ENCODE measurements around the gene MCTP2. TPM values are rescaled to one million over a fixed set of nuclear protein-coding genes. Genes with fewer than 3 reads are reported as not detected.

Gene MCTP2
- total and polyA plus RNA-seq, 10 donors: 5.6 to 205 (median 107) TPM

DNA sequence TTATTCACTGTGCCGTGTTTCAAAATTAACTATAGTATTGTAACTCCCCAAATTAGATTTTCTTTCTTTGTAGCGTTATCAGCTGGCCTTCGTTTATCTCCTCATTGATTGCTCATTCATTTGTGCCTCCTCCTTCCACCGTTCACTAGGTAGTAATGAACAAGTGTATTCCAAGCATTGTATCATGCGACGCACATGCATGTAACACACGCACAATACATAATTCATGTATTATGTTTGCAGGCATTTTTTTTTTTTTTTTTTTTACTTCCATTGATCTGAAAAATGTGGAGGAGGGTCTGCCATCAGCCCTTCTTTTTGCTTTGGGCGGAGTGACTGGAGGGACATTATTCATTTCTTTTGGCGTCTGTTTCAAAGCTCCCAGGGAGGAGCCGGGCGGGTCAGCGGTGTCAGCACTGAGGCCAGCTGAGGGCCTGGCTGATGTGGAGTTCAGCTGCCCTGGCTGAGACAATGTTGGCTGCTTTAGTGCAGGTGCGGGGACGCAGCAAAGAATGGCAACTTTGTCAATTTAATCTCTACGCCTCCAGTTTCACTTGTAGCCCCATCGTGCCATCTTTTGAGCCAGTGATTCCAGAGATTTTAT, 107.0 kb downstream of the MCTP2 start:
- Histone ChIP-seq H3K27me3 (replicated peaks in 1 of 7) (no peaks in the 10 kb centered on the region), H3K4me1 (peaks cover 0 to 23% (median 0%) of the 10 kb centered on the region in 6 donors), H3K36me3 (peaks cover 0 to 71% (median 6%) of the 10 kb centered on the region in 6 donors), H3K9me3 (no peaks in the 10 kb centered on the region), H3K4me3 (no peak overlapping the region), H3K27ac (no peak overlapping the region)
- TF ChIP-seq, protein P1, sequence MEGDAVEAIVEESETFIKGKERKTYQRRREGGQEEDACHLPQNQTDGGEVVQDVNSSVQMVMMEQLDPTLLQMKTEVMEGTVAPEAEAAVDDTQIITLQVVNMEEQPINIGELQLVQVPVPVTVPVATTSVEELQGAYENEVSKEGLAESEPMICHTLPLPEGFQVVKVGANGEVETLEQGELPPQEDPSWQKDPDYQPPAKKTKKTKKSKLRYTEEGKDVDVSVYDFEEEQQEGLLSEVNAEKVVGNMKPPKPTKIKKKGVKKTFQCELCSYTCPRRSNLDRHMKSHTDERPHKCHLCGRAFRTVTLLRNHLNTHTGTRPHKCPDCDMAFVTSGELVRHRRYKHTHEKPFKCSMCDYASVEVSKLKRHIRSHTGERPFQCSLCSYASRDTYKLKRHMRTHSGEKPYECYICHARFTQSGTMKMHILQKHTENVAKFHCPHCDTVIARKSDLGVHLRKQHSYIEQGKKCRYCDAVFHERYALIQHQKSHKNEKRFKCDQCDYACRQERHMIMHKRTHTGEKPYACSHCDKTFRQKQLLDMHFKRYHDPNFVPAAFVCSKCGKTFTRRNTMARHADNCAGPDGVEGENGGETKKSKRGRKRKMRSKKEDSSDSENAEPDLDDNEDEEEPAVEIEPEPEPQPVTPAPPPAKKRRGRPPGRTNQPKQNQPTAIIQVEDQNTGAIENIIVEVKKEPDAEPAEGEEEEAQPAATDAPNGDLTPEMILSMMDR (IDR thresholded peaks at IDR 0.05 in 8 of 11, conservative IDR thresholded peaks at IDR 0.05 in 3 of 11): no peak
- no peak for TF ChIP-seq POLR2A (IDR thresholded peaks at IDR 0.05)
- 87 to 94% (median 93%) methylated on average over 16 of the region's 16 CpGs for WGBS, 5 donors
- intact Hi-C loops (cut with DNase I; ENCODE audit: low total_unique reads): no loop called here
- no peak for DNase-seq

DNA sequence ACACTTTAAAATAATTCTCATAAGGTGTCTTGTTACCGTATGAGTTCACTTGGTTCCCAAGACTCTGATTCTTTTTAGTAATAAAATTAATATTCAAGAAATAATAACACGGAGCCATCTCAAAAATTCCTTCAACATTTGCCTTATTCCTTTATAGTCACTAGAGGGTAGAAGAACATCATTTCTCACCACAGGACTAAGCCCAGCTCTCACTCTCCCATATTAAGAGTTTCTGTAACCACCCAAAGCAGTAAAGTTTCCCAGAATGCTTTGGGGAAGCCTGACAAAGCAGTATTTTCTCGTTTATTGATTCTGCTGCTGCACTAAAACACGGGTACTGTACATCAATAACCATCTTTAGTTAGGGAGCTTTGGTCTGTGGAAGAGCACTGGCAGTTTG, 114.9 kb downstream of the MCTP2 start:
- WGBS, 5 donors: 55 to 75% (median 64%) methylated on average over 4 of the region's 4 CpGs
- Histone ChIP-seq H3K9me3 (no peaks in the 10 kb centered on the region), H3K36me3 (peaks cover 0 to 72% (median 17%) of the 10 kb centered on the region in 6 donors), H3K4me3 (no peak overlapping the region), H3K4me1 (no peaks in the 10 kb centered on the region), H3K27me3 (replicated peaks in 1 of 7) (no peaks in the 10 kb centered on the region), H3K27ac (peak overlapping the region in 4 of 8 donors; percentile 6 to 32 (median 18))
- no peak for DNase-seq
- TF ChIP-seq POLR2AphosphoS5 (IDR thresholded peaks at IDR 0.05): no peak
- TF ChIP-seq, protein P1 (IDR thresholded peaks at IDR 0.05 in 8 of 11, conservative IDR thresholded peaks at IDR 0.05 in 3 of 11): peak in 1 of 11 experiments; percentile 9
- no peak for TF ChIP-seq POLR2A (IDR thresholded peaks at IDR 0.05)
- intact Hi-C loops (cut with DNase I; ENCODE audit: low total_unique reads): no loop called here

DNA sequence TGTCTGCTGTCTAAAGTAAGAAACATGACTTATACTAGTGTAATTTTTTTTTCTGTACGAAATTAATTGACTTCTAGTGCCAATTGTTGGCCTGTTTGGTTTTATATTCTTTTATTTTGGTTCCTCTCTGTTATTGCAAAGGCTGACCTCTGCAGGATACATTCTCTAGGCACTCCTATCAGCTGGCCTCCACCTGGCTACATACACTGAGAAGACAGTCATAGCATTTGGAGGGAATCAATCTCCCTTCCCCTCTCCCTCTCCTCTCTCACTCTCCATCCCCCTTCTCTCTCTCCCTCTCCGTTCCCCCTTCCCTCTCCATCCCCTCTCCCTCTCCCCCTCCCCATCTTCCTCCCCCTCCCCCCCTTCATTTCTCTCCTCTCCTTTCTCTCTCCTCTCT, 116.7 kb downstream of the MCTP2 start:
- Histone ChIP-seq H3K27ac (no peak overlapping the region), H3K9me3 (no peaks in the 10 kb centered on the region), H3K4me1 (no peaks in the 10 kb centered on the region), H3K36me3 (peaks cover 0 to 72% (median 22%) of the 10 kb centered on the region in 6 donors), H3K4me3 (no peak overlapping the region), H3K27me3 (replicated peaks in 1 of 7) (no peaks in the 10 kb centered on the region)
- no peak for TF ChIP-seq POLR2AphosphoS5 (IDR thresholded peaks at IDR 0.05)
- no peak for DNase-seq
- intact Hi-C loops (cut with DNase I; ENCODE audit: low total_unique reads): no loop called here
- WGBS, 5 donors: 64 to 86% (median 67%) methylated on average over 2 of the region's 2 CpGs

DNA sequence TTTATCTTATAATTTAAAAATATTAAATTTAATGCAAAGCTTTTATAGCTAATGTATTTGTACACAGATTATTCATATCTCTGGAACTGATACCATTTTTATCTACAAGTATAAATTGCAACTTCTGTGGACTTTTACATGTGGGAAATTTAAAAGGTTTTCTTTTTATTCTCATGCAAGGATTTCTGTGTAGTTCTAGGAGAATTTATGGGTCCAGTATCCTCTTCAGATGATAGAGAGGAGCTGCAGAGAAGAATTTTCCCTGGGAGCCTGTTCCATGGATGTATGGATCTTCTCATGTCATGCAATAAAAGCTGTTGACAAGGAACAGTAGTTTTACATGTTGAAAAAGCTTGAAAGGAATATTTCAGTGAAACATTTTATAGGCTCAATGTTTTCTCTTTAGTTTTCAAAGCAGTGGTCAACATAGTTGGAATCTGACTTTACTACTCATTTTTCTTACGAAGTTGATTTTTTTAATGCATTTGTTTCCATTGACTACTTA, 119.7 kb downstream of the MCTP2 start:
- Histone ChIP-seq H3K36me3 (peaks cover 0 to 78% (median 15%) of the 10 kb centered on the region in 6 donors), H3K4me1 (no peaks in the 10 kb centered on the region), H3K27me3 (replicated peaks in 1 of 7) (no peaks in the 10 kb centered on the region), H3K4me3 (no peak overlapping the region), H3K9me3 (no peaks in the 10 kb centered on the region), H3K27ac (no peak overlapping the region)
- no peak for DNase-seq
- WGBS, 5 donors: 93 to 98% (median 96%) methylated on average over 1 of the region's 1 CpG
- no peak for TF ChIP-seq POLR2AphosphoS5 (IDR thresholded peaks at IDR 0.05)
- intact Hi-C loops (cut with DNase I; ENCODE audit: low total_unique reads): no loop called here

DNA sequence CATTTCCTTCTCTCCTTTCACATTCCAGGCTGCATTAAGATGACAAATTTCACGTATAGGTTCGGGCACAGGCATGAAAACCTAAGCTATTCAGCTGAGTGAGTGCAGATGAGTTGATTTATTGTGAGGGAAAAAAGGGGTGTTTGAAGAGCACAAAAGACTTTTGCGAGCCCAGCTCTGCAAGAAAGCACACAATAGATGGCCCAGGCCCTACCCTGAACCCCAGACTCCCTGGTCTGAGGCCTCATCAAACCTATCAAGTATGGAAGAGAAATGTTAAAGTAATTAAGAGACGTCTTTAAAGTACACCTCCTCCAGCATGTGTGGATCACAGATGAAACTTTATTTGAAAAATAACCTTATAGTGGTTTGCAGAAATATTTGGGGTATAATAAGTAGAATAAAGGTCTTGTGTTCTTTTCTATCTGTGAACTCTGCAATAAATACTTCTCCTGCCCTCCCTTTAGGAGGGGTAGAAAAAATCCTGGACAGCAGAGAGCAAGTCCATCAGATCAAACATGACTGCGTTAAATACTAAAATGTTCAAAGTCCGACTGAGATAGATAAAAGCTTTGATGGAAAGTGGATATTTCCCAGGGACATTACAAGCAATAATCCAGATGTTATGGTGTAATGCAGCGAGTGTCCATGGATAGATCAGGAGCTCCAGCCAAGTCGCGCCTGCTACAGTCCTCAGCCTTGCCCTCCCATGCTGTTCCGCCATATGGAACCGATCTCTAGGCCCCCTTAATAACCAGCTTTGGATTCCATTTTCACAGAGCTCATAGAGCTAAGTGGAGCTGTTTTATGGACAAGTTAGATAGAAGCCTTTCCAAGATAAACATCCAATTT, 121.5 kb downstream of the MCTP2 start:
- Histone ChIP-seq H3K27ac (peak overlapping the region in 3 of 8 donors; percentile 26 to 64 (median 44)), H3K36me3 (peaks cover 0 to 88% (median 15%) of the 10 kb centered on the region in 6 donors), H3K4me3 (no peak overlapping the region), H3K4me1 (no peaks in the 10 kb centered on the region), H3K9me3 (no peaks in the 10 kb centered on the region), H3K27me3 (replicated peaks in 1 of 7) (no peaks in the 10 kb centered on the region)
- WGBS, 5 donors: 83 to 89% (median 87%) methylated on average over 11 of the region's 11 CpGs
- intact Hi-C loops (cut with DNase I; ENCODE audit: low total_unique reads): no loop called here
- DNase-seq: no peak
- no peak for TF ChIP-seq POLR2A (IDR thresholded peaks at IDR 0.05)
- peak in 2 of 3 donors; percentile 30 to 38 for TF ChIP-seq POLR2AphosphoS5 (IDR thresholded peaks at IDR 0.05)

Data from spleen (tissue), 11 donors.